ENCODE results near the gene ZMIZ1.

GRCh38 chr10:79031723-79032122, 37.0 kb upstream of the ZMIZ1 start:
- TF ChIP-seq CTCF (IDR thresholded peaks at IDR 0.05; ENCODE audit: low read depth, low read length, missing input control) (no peak), GABPA (IDR thresholded peaks at IDR 0.05 in 1 of 2, conservative IDR thresholded peaks at IDR 0.05 in 1 of 2) (no peak), REST (IDR thresholded peaks at IDR 0.05) (no peak)
